ENCODE measurements around the gene ANKRD55.
A peak's percentile ranks its signal among the peaks of the same experiment; 100 is the strongest.

The ANKRD55 gene

DNA sequence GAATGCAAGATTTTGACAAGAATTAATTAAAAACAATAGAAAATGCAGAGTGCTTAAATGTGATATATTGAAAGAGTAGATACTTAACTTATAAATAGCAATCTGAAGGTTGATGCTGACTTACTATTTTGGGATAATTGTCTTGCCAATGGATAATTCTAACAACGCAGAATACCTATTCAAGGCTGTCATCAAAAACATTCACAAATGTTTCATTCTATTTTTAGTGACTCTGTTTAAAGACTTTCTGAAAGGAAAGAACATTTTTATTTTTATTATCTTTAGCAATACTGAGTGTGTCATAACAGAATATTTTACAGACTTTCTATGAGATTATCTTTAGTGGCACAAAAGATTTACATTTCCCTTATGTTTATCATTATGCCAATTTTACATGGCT lies 38.1 kb downstream of the ANKRD55 start:
- H3K4me3 ChIP-seq (ENCODE audit: control insufficient read depth, low read depth, low read length) = no peak overlapping the region
- TF ChIP-seq CTCF (IDR thresholded peaks at IDR 0.05; ENCODE audit: control insufficient read depth, insufficient read depth, low read depth, low read length, missing control alignments) = no peak
- DNase-seq (ENCODE audit: low read depth) = no peak

- H3K4me3 ChIP-seq (ENCODE audit: control insufficient read depth, low read depth, low read length) = no peak overlapping the region
- TF ChIP-seq CTCF (IDR thresholded peaks at IDR 0.05; ENCODE audit: control insufficient read depth, insufficient read depth, low read depth, low read length, missing control alignments) = no peak
- DNase-seq (ENCODE audit: low read depth) = no peak
Measured at GRCh38 chr5:56192246-56192645, 40.9 kb downstream of the ANKRD55 start.

DNA sequence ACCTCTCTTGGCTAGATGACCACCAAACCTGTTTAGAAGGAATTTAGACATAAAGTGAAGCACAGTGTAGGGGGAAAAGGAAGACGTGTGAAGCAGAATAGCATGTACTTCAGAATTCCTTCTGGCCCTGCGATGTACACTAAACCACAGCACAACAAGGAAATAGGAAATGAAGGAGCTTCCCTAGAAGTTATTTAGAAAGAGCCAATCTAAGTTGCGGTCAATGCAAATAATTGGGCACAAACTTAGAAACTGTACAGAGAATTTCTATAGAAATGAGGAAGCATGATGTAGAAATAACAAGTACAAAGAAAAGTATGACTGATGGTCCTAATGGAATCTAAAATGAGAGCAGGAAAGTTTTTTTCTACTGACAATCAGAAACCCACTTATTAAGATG lies 41.5 kb downstream of the ANKRD55 start:
- DNase-seq (ENCODE audit: low read depth) = no peak
- no peak for TF ChIP-seq CTCF (IDR thresholded peaks at IDR 0.05; ENCODE audit: control insufficient read depth, insufficient read depth, low read depth, low read length, missing control alignments)
- no peak overlapping the region for H3K4me3 ChIP-seq (ENCODE audit: control insufficient read depth, low read depth, low read length)

- DNase-seq (ENCODE audit: low read depth) = peak; percentile 38
- TF ChIP-seq CTCF (IDR thresholded peaks at IDR 0.05; ENCODE audit: control insufficient read depth, insufficient read depth, low read depth, low read length, missing control alignments) = no peak
- H3K4me3 ChIP-seq (ENCODE audit: control insufficient read depth, low read depth, low read length) = no peak overlapping the region
Measured at GRCh38 chr5:56190497-56190896, 42.6 kb downstream of the ANKRD55 start.

- no peak overlapping the region for H3K4me3 ChIP-seq (ENCODE audit: control insufficient read depth, low read depth, low read length)
- DNase-seq (ENCODE audit: low read depth) = no peak
- no peak for TF ChIP-seq CTCF (IDR thresholded peaks at IDR 0.05; ENCODE audit: control insufficient read depth, insufficient read depth, low read depth, low read length, missing control alignments)
Measured at GRCh38 chr5:56185768-56186311, 47.3 kb downstream of the ANKRD55 start.

- DNase-seq (ENCODE audit: low read depth) = peak; percentile 85
- no peak overlapping the region for H3K4me3 ChIP-seq (ENCODE audit: control insufficient read depth, low read depth, low read length)
- no peak for TF ChIP-seq CTCF (IDR thresholded peaks at IDR 0.05; ENCODE audit: control insufficient read depth, insufficient read depth, low read depth, low read length, missing control alignments)
Measured at GRCh38 chr5:56183506-56183905, 49.6 kb downstream of the ANKRD55 start.

- no peak for TF ChIP-seq CTCF (IDR thresholded peaks at IDR 0.05; ENCODE audit: control insufficient read depth, insufficient read depth, low read depth, low read length, missing control alignments)
- no peak overlapping the region for H3K4me3 ChIP-seq (ENCODE audit: control insufficient read depth, low read depth, low read length)
- DNase-seq (ENCODE audit: low read depth) = no peak
Measured at GRCh38 chr5:56179442-56179841, 53.7 kb downstream of the ANKRD55 start.
